ENCODE measurements around the gene NSMCE1.
A peak's percentile ranks its signal among the peaks of the same experiment; 100 is the strongest.
"Not testable (repeated sequence)": the region's sequence is repeated elsewhere in the genome, so short reads cannot be mapped to it uniquely, and the experiment has no call there.

NSMCE1 gene

DNA sequence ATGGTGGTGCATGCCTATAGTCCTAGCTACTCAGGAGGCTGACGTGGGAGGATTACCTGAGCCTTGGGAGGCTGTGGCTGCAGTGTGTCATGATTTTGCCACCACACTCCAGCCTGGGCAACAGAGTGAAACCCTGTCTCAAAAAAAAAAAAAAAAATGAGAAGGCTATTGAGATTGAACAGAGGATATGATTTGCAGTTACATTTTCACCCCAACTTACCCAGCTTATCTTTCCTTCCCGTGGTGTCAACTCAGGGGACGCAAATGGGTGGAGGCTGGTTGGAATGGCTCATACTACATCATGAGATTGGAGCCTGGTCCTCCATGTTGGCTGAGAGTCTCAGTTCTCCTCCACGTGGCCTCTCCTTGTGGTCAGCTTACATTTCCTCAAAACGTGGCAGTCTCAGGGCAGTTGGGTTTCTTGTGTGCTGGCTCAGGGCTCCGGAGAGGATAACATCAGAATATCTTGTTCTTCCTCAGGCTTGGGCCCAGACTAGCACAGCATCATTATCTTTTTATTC lies 17.2 kb upstream of the NSMCE1 start:
- Histone ChIP-seq H2AFZ (ENCODE audit: low read length, unreplicated experiment) (no peak overlapping the region), H3K36me3 (ENCODE audit: insufficient read depth, low read length) (no peaks in the 10 kb centered on the region), H3K4me1 (ENCODE audit: control insufficient read depth, insufficient read depth, low read length, unreplicated experiment) (peaks cover 13% of the 10 kb centered on the region), H3K27me3 (ENCODE audit: insufficient read depth, low read length) (no peaks in the 10 kb centered on the region), H3K27ac (ENCODE audit: low read depth, low read length) (peak overlapping the region; percentile 83), H3K79me2 (ENCODE audit: control insufficient read depth, insufficient read depth, low read length, unreplicated experiment) (no peaks in the 10 kb centered on the region), H3K4me3 (ENCODE audit: low read depth, low read length) (no peak overlapping the region; the same call in 1 of the 2 replicates)

DNA sequence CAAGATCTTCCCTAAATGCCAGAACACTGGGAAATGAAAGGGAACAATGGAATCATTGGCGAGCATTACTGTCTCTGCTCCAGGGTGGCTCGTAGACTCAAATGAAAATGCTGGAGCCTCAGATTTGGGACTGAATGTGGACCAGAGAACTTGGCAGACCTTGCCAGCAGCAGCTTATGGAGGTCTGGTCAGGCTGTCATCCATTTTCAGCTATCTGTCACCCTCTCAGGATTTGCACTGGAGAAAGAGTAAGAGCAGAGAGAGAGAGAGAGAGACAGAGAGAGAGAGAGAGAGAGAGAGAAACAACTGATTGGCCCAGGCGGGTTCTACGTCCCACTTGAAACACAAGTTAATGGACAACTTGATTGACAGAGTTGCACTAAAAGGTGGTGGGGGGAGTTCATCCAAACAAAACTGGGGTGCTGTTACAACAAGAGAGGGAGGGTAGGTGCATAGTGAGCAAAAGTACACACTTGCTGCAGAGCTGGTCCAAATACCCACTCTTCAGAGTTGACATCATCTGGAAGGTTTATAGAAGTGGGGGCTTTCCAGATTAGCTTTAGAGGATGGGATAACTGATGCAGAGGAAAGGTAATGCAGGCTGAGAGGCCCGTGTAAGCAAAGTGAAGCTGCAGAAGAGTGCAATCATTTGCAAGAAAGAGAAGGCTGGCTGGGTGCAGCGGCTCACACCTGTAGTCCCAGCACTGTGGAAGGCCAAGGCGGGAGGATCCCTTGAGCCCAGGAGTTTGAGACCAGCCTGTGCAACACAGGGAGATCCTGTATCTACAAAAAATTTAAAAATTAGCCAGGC lies 16.5 kb upstream of the NSMCE1 start:
- H3K79me2 ChIP-seq (ENCODE audit: control insufficient read depth, insufficient read depth, low read length, unreplicated experiment), result no peaks in the 10 kb centered on the region

DNA sequence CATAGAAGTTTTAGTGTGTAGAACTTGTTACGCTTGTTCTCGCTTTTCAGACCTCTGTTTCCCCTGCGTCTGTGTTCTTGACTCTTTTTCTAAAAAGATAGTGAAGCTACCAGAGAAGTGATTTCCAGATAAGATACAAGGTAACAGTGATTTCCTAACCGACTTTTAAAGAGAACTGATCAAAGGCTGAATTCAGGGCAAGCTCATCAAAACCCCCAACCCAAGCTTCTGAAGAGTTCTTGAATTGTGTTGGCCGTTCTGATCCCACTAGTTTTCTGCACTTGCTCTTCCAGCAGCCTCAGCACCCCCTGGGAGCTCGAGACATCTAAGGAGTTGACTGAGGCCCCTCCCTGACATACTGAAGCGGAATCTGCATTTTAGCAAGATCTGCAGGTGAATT lies 12.7 kb upstream of the NSMCE1 start:
- H3K27me3 ChIP-seq (ENCODE audit: insufficient read depth, low read length), result no peaks in the 10 kb centered on the region
- no peak overlapping the region for H3K4me3 ChIP-seq (ENCODE audit: low read depth, low read length)
- H3K4me1 ChIP-seq (ENCODE audit: control insufficient read depth, insufficient read depth, low read length, unreplicated experiment), result peaks cover 5% of the 10 kb centered on the region
- no peaks in the 10 kb centered on the region for H3K36me3 ChIP-seq (ENCODE audit: insufficient read depth, low read length)
- H3K27ac ChIP-seq (ENCODE audit: low read depth, low read length), result no peak overlapping the region
- H2AFZ ChIP-seq (ENCODE audit: low read length, unreplicated experiment), result no peak overlapping the region
- no peaks in the 10 kb centered on the region for H3K79me2 ChIP-seq (ENCODE audit: control insufficient read depth, insufficient read depth, low read length, unreplicated experiment)

More for the DNA sequence above, 16.5 kb upstream of the NSMCE1 start:
- Histone ChIP-seq H3K27me3 (ENCODE audit: insufficient read depth, low read length) (no peaks in the 10 kb centered on the region), H3K4me1 (ENCODE audit: control insufficient read depth, insufficient read depth, low read length, unreplicated experiment) (peaks cover 13% of the 10 kb centered on the region), H2AFZ (ENCODE audit: low read length, unreplicated experiment) (no peak overlapping the region), H3K4me3 (ENCODE audit: low read depth, low read length) (no peak overlapping the region), H3K36me3 (ENCODE audit: insufficient read depth, low read length) (no peaks in the 10 kb centered on the region), H3K27ac (ENCODE audit: low read depth, low read length) (no peak overlapping the region)

DNA sequence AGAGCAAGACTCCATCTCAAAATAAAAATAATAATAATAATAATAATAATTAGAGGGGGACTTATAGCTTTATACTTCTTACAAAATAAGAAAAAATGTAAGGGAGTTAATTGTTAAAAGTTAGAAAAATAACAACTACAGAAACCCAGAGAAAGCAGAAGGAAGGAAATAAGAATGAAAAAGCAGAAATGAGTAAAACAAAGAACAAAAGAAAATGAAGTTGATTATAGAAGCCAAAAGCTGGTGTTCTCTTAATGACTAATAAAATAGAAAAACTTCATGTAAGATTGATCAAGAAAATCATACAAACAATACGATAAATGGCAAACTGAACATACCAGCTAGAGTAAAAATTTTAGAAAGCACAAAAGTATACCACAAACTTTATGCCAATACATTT lies 6.8 kb upstream of the NSMCE1 start:
- Histone ChIP-seq H3K4me1 (ENCODE audit: control insufficient read depth, insufficient read depth, low read length, unreplicated experiment) (peaks cover 11% of the 10 kb centered on the region), H3K4me3 (ENCODE audit: low read depth, low read length) (no peak overlapping the region), H3K79me2 (ENCODE audit: control insufficient read depth, insufficient read depth, low read length, unreplicated experiment) (no peaks in the 10 kb centered on the region), H3K36me3 (ENCODE audit: insufficient read depth, low read length) (no peaks in the 10 kb centered on the region), H3K27ac (ENCODE audit: low read depth, low read length) (no peak overlapping the region), H3K27me3 (ENCODE audit: insufficient read depth, low read length) (no peaks in the 10 kb centered on the region), H2AFZ (ENCODE audit: low read length, unreplicated experiment) (no peak overlapping the region)

DNA sequence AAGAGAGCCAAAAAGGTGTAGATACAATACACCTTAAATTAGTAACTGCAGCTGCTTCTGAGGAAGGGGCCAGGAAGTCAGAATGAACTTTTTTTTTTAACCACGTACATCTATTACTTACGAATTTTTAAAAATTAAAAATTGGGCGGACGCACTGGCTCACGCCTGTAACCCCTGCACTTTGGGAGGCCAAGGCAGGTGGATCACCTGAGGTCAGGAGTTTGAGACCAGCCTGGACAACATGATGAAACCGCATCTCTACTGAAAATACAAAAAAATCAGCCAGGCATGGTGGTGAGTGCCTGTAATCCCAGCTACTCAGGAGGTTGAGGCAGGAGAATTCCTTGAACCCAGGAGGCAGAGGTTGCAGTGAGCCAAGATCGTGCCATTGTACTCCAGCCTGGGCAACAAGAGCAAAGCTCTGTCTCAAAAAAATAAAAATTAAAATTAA lies 5.9 kb upstream of the NSMCE1 start:
- not testable (repeated sequence) for H2AFZ ChIP-seq (ENCODE audit: low read length, unreplicated experiment); H3K4me3 ChIP-seq (ENCODE audit: low read depth, low read length); H3K36me3 ChIP-seq (ENCODE audit: insufficient read depth, low read length); H3K27me3 ChIP-seq (ENCODE audit: insufficient read depth, low read length); H3K79me2 ChIP-seq (ENCODE audit: control insufficient read depth, insufficient read depth, low read length, unreplicated experiment)
- H3K4me1 ChIP-seq (ENCODE audit: control insufficient read depth, insufficient read depth, low read length, unreplicated experiment), result peaks cover 14% of the 10 kb centered on the region
- peak overlapping the region; percentile 11 for H3K27ac ChIP-seq (ENCODE audit: low read depth, low read length)

DNA sequence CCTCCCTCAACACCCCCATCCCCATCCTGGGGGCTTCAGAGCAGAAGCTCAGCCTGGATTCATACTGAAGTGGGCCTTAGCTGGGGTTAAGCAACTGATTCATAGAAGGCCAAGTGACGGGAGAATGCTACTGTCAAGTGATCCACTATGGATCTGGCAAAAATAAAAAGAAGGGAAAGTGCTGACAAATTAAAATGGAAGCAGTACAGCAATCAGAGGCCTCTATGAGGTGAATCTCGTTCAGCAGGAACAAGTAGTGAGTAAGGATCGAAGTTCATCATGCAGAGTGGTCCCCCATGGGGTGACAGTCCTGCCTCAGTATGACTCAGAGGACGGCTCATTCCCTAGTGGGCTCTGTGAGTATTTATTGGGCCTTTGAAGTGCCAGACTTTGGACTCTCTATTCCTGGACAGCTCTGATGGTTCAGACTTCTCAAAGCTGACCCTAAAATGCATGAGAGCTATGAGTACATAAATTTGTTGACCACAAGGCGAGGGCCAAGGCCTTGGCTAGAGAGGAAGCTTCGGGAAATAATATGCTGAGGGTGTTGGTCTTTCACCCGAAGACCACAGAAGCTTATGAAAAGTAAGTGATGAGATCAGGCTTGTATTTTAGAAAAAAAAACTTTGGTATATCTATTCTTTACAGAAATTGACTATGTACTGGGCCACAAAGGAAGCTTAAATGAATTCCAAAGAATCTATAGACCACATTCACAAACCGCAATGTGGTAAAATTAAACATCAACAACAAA lies 5.3 kb upstream of the NSMCE1 start:
- peak overlapping the region; percentile 4 for H2AFZ ChIP-seq (ENCODE audit: low read length, unreplicated experiment)
- peaks cover 17% of the 10 kb centered on the region for H3K4me1 ChIP-seq (ENCODE audit: control insufficient read depth, insufficient read depth, low read length, unreplicated experiment)
- no peaks in the 10 kb centered on the region for H3K36me3 ChIP-seq (ENCODE audit: insufficient read depth, low read length)
- H3K27me3 ChIP-seq (ENCODE audit: insufficient read depth, low read length), result no peaks in the 10 kb centered on the region
- peak overlapping the region; percentile 11 for H3K27ac ChIP-seq (ENCODE audit: low read depth, low read length)
- peaks cover 7% of the 10 kb centered on the region for H3K79me2 ChIP-seq (ENCODE audit: control insufficient read depth, insufficient read depth, low read length, unreplicated experiment)
- no peak overlapping the region for H3K4me3 ChIP-seq (ENCODE audit: low read depth, low read length)

DNA sequence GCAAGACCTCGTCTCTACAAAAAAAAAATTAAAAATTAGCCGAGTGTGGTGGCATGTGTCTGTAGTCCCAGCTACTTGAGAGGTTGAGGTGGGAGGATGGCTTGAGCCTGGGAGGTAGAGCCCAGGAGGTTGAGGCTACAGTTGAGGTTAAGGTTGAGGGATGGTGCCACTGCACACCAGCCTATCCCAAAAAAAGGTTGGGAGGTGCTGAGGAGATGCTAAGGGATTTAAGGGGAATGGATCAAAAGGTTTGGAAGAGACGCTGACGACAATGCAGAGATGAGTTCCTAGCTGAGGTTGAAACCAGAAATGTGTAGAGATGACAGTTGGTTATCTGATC lies 4.7 kb upstream of the NSMCE1 start:
- peak overlapping the region; percentile 11; the same call in 1 of the 2 replicates for H3K27ac ChIP-seq (ENCODE audit: low read depth, low read length)
- H3K4me1 ChIP-seq (ENCODE audit: control insufficient read depth, insufficient read depth, low read length, unreplicated experiment), result peaks cover 17% of the 10 kb centered on the region
- H3K27me3 ChIP-seq (ENCODE audit: insufficient read depth, low read length), result no peaks in the 10 kb centered on the region
- H3K36me3 ChIP-seq (ENCODE audit: insufficient read depth, low read length), result no peaks in the 10 kb centered on the region
- H3K4me3 ChIP-seq (ENCODE audit: low read depth, low read length), result no peak overlapping the region
- H2AFZ ChIP-seq (ENCODE audit: low read length, unreplicated experiment), result no peak overlapping the region
- H3K79me2 ChIP-seq (ENCODE audit: control insufficient read depth, insufficient read depth, low read length, unreplicated experiment), result peaks cover 9% of the 10 kb centered on the region

DNA sequence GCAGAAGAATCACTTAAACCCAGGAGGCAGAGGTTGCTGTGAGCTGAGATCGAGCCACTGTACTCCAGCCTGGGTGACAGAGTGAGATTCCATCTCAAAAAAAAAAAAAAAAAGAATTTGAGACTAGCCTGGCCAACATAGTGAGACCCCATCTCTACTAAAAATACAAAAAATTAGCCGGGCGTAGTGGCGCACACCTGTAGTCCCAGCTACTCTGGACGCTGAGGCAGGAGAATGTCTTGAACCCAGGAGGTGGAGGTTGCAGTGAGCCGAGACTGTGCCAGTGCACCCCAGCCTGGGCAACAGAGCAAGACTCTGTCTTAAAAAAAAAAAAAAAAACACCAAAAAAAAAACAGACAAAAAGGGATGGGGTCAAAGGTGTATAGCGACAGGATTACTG lies 4.1 kb upstream of the NSMCE1 start:
- Histone ChIP-seq H3K4me1 (ENCODE audit: control insufficient read depth, insufficient read depth, low read length, unreplicated experiment) (peaks cover 17% of the 10 kb centered on the region), H3K79me2 (ENCODE audit: control insufficient read depth, insufficient read depth, low read length, unreplicated experiment) (peaks cover 15% of the 10 kb centered on the region)
- not testable (repeated sequence) for H2AFZ ChIP-seq (ENCODE audit: low read length, unreplicated experiment); H3K4me3 ChIP-seq (ENCODE audit: low read depth, low read length); H3K27me3 ChIP-seq (ENCODE audit: insufficient read depth, low read length); H3K36me3 ChIP-seq (ENCODE audit: insufficient read depth, low read length); H3K27ac ChIP-seq (ENCODE audit: low read depth, low read length)

DNA sequence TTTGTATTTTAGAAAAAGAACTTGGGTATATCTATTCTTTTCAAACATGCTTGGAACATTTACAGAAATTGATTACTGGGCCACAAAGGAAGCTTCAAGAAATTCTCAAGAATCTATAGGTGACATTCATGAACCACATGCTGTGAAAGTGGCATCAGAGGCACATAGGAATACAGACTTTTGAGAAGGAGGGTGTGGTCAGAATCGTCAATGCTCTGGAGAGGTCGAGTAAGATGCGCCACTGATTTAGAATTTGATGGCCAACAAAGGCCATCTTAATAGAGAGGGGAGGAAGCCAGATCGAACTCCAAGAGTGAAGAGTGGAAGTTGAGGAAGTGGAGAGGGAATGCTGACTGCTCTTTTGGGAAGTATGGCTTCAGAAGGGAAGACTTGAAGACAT lies 3.5 kb upstream of the NSMCE1 start:
- Histone ChIP-seq H3K27ac (ENCODE audit: low read depth, low read length) (no peak overlapping the region), H3K27me3 (ENCODE audit: insufficient read depth, low read length) (no peaks in the 10 kb centered on the region), H3K4me3 (ENCODE audit: low read depth, low read length) (no peak overlapping the region), H3K36me3 (ENCODE audit: insufficient read depth, low read length) (no peaks in the 10 kb centered on the region), H3K79me2 (ENCODE audit: control insufficient read depth, insufficient read depth, low read length, unreplicated experiment) (peaks cover 21% of the 10 kb centered on the region), H3K4me1 (ENCODE audit: control insufficient read depth, insufficient read depth, low read length, unreplicated experiment) (peaks cover 17% of the 10 kb centered on the region), H2AFZ (ENCODE audit: low read length, unreplicated experiment) (no peak overlapping the region)

DNA sequence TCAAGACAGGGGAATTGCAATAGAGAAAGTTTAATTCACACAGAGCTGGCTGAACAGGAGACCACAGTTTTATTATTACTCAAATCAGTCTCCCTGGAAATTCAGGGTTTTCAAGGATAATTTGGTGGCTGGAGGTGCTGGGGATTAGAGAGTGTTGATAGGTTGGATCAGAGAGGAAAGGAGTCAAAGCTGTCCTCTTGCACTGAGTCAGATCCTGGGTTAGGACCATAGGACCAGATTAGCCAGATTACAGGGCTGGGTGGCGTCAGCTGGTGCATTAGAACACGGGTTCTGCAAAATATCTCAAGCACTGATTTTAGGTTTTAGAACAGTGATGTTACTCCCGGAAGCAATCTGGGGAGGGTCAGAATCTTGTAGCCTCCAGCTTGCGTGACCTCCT lies 1.8 kb upstream of the NSMCE1 start:
- no peaks in the 10 kb centered on the region for H3K36me3 ChIP-seq (ENCODE audit: insufficient read depth, low read length)
- H2AFZ ChIP-seq (ENCODE audit: low read length, unreplicated experiment), result no peak overlapping the region
- H3K79me2 ChIP-seq (ENCODE audit: control insufficient read depth, insufficient read depth, low read length, unreplicated experiment), result peaks cover 21% of the 10 kb centered on the region
- no peak overlapping the region for H3K27ac ChIP-seq (ENCODE audit: low read depth, low read length)
- no peak overlapping the region for H3K4me3 ChIP-seq (ENCODE audit: low read depth, low read length)
- H3K27me3 ChIP-seq (ENCODE audit: insufficient read depth, low read length), result no peaks in the 10 kb centered on the region
- H3K4me1 ChIP-seq (ENCODE audit: control insufficient read depth, insufficient read depth, low read length, unreplicated experiment), result peaks cover 22% of the 10 kb centered on the region

All from ACC112 (cell line).